NCI-H2227 treated with DMSO at 0.1 percent for 48 hours (cell line): Measurements from ENCODE around the gene AGAP9.
"Not testable (repeated sequence)": the region's sequence is repeated elsewhere in the genome, so short reads cannot be mapped to it uniquely, and the experiment has no call there.

Experiments used
- DNase-seq: peaks from one replicate; lab custom pipeline; 2025; lab: John Stamatoyannopoulos, UW

The AGAP9 gene

DNA sequence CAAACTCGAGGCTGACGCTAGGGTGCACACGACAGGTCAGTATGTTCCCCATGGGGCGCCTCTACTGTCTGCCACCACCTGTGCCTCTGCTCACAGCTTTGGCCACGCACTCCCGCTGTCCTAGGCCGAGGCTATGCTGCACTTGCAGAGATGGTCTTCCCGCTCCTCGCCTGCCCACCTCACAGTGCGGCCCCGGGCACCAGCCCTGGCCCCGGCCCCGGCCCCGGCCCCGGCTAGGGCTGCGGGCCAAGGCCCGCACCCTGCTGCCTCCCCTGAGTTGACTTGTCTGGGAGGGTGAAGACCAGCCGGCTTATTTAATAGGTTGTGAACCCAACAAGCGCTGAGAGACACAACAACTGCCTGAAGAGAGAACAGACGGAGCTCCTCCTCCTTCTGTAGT lies at the start of gene AGAP9:
TSS of gene AGAP9 (minus strand) at position 164 of the 400 bp plus-strand sequence. CDS start at position 52, 112 bp downstream.
- not testable (repeated sequence) for DNase-seq

DNA sequence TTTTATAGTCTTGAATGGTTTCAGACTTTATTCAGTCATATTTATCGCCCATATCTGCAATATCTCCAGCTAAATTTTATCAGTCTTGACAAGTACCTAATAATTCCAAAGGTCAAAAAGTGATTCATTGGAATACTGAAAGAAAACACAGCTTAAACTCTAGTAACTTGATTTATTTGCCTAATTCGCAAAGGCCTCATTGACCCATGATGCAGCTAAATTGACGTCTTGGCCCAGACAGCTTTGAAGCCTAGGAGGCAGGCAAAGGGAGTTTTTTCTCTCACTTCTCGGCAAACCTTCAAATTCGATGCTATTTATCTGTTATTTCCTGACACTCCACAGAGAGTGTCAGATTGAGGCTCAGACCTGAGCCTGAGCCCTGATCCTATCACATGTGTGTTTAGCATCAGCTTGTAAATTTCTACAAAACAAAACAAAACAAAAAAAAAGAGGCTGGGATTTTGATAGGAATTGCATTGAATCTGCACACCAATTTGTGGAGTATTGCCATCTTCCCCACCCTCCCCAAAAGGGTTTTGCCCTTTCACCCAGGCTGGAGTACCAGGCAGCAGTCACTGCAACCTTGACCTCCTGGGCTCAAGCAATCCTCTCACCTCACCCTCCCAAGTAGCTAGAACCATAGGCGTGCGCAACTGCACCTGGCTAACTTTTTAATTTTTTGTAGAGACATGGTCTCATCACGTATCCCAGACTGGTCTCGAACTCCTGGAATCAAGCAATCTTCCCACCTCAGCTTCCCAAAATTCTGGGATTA lies 47.9 kb upstream of the AGAP9 start:
- DNase-seq = not testable (repeated sequence)

DNA sequence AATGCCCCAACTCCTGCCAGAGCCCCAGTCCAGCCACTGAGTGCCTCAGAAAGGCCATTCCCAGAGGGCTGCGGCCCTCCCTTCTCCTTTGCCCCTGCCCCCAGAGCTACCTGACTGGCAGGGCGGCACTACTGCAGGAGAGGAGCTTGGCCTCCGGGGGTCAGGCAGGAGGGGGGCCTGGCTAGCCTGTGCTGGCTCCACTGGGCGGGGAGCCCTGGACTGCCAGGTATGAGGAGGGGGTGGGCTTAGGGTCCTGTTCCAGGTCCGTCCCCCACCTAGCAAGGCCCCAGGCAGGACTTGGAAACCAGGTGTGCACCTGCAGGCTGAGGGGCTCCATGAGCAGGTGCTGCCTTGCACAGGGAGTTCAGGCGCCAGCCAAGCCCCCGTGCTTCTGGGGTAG lies 43.3 kb upstream of the AGAP9 start:
- DNase-seq = not testable (repeated sequence)

DNA sequence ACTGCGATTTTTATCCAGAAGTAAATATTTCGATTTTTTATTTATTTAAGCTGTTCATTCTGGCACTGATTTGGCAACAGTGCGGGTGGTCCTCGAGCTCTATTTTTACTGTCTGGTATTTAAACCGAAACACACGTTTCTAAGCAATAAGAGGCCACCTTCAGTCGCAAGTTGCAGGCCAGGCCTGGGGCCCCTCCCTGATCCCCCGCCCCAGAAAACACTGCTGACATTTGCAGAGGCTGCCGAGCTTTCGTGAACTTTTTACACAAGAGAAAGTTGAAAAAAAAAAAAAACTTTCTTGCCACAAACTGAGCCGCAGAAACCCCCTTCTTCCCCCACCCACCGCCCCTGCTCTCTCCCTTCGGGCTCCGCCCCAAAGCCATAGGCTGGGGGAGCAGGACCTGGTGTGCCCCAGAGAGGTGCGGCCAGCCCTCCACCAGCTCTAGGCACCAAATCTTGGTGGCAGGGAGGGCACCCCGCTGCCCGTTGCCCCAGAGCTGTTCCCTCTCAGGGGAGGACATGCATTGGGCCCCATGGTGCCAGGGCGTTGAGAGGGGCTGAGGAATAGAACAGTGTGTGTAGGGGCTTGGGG lies 42.8 kb upstream of the AGAP9 start:
- not testable (repeated sequence) for DNase-seq

DNA sequence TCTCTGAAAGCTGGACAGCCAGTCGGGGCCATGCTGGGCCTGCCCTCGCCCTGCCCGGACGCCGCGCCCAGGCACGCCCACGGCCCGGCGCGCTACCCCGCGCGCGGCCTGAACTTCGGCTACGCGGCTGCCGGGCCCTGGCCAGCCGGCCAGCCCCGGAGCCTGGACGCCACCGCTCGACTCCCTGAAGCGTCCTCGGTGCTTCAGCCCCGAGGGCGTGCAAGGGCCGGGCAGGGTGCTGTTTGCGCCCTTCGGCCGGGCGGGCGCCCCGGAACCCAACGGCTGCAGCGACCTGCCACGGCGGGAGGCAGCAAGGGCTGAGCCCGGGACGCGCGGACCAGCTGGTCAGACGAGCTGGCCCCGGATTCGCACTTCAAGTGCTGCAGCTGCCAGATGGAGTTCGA lies 42.1 kb upstream of the AGAP9 start:
- not testable (repeated sequence) for DNase-seq

DNA sequence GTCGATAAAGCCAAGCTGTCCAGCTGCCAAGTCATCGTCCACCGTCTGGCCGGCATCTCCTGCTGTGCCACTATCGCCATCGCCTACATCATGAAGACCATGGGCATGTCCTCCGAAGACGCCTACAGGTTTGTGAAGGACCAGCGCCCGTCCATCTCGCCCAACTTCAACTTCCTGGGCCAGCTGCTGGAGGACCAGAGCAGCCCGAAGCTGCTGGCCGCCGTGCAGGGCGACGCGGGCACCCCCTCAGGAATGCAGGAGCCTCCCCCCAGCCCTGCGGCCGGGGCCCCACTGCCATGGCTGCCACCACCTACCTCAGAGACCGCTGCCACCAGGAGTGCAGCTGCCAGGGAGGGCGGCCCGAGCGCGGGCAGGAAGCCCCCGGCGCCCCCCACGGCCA lies 41.5 kb upstream of the AGAP9 start:
- DNase-seq = not testable (repeated sequence)

DNA sequence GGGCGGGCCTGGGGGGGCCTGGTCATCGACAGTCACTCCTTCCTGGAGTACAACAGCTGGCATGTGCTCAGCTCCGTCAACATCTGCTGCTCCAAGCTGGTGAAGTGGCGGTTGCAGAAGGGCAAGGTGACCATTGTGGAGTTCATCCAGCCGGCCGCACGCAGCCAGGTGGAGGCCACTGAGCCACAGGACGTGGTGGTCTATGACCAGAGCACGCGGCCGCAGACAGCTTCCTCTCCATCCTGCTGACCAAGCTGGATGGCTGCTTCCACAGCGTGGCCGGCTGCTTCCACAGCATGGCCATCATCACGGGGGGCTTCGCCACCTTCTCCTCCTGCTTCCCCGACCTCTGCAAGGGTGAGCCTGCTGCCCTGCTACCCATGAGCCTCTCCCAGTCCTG lies 40.9 kb upstream of the AGAP9 start:
- DNase-seq = not testable (repeated sequence)

DNA sequence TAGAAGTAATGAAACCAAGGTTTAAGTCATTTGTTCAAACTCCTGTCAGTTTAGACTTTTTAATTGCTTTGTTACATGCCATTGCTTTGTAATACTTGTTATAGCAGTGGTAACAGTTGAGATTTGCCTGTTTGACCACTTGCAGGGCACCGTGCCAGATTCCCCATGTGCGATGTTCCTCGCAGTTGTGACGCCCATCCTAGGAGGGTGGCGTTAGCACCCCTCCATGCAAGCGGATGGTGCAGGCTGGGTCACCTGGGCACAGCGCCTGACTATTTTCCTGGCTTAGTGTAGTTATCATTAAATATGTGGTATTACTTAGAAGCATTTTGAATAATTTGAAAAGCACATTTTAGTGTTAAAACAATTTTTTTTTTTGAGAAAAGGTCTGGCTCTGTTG lies 37.0 kb upstream of the AGAP9 start:
- not testable (repeated sequence) for DNase-seq

DNA sequence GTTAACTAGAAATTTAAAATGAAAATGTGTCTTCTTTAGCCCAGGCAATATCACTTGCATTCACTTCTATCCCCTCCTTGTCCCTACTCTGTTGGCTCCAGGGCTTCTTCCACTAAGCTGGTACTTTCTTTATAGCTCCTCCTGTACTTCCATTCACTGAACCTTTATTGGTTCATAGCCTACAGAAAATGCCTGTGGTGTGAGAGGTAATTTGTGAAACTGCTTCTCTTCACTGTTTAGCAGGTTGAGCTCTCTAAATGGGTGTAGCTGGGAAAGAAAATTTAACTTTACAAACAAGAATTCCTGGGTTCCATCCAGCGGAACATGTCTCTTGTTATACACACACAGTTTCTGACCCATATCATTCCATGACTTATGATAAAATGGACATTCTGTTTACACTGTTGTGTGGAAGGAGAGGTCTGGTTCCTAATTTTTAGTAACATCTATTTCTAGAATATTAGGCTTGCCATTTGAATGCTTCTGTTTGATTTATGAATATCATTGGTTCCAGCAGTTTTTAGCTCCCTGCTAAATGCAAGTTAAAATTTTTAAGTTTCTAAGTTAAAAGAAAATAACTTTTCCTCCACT lies 36.4 kb upstream of the AGAP9 start:
- not testable (repeated sequence) for DNase-seq

DNA sequence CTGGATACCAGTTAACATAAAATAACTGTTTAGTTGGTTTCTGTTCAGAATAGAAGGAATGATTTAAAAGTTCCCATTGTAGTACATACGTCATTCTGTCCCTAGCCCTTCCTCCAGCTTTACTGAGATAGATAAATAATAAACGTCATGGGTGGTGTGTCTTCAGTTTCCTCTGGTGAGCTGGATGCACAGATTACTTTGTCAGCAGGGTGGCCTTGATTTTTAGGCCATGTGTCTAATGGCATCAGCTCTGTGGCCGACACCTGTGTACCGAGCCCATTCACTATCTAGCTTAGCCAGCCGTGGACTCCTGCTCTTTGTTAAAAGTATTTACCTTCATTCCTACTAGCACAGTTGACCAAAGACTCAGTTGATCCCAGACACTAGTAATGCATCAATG lies 34.7 kb upstream of the AGAP9 start:
- DNase-seq = not testable (repeated sequence)

DNA sequence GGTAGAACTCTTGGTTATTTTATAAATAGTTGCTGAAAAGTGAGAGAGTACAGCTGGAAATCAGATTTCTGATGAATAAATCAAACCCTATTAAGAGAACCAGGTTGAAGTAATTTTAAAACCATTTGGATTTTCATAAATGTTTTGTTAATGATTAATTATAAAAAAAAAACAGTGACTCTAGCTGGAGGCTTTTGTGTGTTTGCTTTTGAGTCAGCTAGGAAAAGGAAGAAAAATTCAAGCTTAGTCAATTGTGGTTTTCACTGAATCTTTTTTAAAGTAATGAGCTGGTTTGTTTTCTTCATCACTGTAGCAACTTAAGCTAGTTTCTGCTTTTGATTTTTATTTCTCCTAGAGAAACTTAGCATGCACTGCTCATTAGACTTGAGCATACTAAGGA lies 34.2 kb upstream of the AGAP9 start:
- DNase-seq = not testable (repeated sequence)

DNA sequence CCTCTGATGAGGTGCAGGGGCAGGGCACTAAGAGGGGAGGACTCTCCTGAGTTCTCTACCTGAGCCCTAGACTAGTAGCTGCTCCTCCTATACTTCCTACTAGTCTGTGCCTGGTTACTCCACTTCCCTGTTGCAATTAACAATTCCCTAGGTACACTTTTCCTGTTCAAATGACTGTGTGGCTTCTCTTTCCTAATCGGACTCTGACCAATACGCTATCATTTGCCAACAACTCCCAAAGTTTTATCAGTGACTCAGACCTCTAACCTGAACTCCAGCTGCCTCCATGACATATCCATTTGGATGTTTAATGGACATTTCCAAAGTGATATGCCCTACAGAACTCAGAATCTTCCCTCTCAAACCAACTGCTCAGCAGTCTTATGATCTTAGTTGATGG lies 31.9 kb upstream of the AGAP9 start:
- DNase-seq = not testable (repeated sequence)

DNA sequence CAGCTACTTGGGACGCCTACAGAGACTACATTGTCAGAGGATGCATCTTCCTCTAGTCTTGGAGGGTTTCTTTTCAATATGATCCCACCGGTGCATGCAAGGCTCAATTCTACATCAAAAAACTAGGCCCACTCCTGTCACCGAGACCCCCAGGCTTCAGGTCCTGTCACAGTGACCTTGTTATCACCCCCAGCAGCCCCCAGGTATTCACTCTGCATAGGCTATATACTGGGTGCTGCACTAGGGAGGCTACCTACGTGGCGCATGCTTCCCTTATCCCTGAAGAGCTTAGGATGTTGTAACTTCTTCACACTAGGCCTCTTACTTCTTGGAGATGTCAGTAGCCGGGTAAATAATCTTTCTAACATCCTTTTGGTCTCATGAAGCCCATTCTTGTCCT lies 31.1 kb upstream of the AGAP9 start:
- not testable (repeated sequence) for DNase-seq

DNA sequence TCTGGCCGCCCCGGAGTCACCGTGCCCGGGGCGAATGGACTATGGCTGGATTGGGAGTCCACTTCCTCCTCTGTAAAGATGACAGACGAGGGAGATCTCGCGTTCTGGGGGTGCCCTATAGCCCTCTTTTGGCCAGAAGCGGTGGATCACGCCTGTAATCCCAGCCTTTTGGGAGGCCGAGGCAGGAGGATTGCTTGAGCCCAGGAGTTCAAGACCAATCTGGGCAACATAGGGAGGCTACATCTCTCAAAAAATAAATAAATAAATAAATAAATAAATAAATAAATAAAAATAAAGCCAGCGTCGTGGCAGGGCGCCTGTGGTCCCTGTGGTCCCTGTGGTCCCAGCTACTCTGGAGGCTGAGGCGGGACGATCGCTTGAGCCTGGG lies 30.4 kb upstream of the AGAP9 start:
- DNase-seq = not testable (repeated sequence)

DNA sequence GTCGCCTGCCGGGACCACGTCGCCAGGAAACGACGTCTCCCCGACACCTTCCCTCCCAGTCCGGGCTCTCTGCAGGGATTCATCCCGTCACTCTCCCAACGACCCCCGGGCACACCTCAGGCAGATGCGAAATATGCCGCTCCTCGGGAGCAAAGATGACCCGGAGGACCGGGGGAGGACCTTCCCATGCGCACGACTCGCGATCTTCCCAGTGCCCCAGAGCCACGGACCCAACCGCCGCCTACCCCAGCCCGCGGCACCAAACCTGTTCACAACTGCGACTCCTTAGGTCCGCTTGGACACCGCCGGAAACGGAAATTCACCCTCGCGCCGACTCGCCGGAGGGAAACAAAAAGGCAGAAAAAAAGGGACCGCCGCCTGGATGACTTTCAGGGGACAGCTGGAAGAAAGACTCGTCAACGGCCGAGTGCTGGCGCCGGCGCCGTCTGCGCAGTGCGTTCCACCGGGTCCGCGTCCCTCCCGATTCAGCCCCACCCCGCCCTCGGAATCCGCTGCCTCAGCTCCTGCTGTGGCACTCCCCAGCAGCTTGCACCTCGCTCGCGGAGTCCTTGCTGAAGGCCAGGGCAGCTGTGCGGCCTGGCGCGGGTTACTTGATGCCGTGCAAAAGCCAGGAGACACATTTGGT lies 29.9 kb upstream of the AGAP9 start:
- peak; percentile 55 for DNase-seq

DNA sequence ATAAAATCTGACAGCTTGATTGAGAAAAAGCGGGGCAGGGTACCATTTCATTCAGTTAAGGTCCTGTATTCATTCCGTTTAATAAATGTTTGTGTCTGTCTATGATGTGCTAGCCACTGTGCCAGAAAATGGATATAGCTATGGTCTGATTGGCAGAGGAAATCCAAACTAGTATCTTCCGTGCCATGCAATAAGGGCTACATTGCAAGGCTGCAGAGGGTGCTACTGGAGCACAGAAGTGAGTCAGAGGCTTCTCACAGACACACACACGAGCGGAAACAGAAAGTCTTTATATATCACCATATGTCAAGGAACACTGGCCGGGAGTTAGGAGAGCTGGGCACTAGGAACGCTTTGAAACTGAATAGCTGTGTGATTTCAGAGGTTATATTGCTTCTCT lies 29.3 kb upstream of the AGAP9 start:
- DNase-seq = not testable (repeated sequence)

DNA sequence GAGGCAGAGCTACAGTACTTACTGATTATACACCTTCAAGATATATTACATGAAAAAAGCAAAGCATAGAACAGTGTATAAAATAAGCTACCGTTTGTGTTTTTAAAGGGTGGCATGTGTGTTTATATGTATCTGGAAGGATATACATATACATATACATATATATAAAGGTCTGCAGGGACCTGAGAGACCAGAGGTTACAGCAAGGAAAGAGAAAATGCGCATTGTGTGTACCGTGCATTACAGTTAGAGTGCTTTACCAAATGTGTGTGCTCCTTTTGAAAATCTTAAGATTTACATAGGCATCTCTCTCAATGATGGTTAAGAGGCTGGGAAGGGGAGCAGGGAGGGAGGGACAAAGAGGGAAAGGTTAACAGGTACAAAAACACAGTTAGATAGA lies 23.8 kb upstream of the AGAP9 start:
- DNase-seq = not testable (repeated sequence)

DNA sequence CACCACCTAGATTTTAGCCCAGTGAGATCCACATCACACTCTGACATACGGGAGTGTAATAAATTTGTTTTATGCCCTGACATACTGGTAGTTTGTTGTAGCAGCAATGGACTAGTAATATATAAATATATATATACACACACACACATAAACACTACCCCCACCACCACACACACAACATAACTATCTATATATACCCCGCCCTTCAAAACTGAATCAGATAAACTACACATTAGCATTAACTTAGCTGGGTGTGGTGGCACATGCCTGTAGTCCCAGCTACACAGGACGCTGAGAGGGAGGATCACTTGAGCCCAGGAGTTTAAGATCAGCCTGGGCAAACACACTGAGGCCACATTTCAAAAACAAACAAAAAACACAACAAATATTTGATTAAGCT lies 13.0 kb upstream of the AGAP9 start:
- not testable (repeated sequence) for DNase-seq

DNA sequence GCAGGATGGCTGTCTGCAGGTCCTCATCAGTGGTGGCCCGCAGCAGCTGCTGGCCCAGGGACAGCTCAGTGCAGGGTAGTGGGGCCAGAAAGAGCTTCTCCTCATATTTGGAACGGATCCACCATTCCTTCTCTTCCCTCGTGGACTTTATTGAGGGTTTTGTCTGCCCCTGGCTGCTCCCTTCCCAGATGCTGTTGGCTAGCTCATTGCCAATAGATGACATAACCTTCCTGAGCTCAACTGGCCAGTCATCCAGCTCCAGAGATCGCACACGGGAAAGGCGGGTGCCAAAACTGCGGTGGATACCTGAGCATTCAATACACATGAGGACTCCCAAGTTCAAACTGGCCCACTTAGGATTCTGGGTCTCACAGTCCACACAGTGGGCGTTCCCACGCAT lies 21.1 kb downstream of the AGAP9 start:
- DNase-seq = not testable (repeated sequence)

DNA sequence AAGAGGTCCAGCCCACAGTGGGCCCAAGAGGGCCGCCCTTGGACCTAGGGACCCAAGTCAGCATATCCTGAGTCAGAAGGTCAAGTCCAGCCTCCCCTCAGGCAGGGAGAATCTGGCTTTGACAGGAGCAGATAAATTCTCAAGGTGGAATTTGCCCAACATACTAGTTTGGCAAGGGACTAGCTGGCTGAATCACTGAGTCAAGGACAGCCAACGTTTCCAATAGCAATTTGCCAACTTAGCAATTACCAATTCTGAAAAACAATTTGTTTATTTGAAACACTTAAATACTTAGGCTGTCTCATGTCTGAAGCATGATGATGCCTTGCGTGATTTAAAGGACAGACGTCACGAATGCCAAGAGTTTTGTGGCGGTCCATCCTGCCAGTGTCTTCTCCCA lies 29.2 kb downstream of the AGAP9 start:
- not testable (repeated sequence) for DNase-seq

DNA sequence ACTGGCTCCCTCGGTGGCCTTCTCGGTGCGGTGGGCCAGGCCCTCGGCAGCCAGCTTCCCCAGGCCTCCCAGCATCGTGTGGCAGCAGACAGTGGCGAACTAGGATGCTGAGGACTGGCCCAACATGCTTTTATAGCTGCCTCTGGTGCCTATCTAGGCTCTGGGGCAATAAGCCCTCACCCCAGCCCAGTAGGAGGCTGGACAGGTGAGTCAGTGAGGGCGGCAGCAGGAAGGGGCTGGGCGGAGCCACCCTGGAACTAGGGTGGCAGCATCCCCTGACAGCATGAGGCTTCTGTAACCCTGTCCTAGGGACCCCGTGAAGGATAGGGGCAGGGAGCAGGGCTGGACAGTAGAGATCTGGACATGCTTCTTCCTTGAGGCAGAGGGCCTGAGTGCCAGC lies 31.8 kb downstream of the AGAP9 start, which contains the start of gene FAM25G:
TSS of gene FAM25G (minus strand) at position 101 of the 400 bp plus-strand sequence. CDS start at position 75, 26 bp downstream.
- not testable (repeated sequence) for DNase-seq

DNA sequence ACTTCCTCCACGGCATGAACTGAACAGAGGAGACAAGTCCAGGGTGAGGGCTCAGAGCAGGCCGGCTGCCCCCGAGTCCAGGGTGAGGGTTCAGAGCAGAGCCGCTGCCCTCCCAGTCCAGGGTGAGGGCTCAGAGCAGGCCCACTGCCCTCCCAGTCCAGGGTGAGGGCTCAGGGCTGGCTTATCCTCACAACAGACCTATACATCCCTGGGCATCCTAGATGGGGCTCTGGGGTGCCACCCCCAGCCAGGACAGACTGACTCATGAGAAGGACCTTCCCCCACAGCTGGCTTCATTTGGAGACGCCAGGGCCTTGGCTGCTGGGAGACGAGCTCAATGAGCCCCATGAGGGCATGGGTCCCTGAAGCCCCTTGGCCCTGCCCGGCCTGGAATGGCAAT lies 33.8 kb downstream of the AGAP9 start:
- not testable (repeated sequence) for DNase-seq
